NCI-H2196 (cell line): ENCODE data around the gene PDIA6.
A peak's percentile ranks its signal among the peaks of the same experiment; 100 is the strongest.
"Not testable (repeated sequence)": the region's sequence is repeated elsewhere in the genome, so short reads cannot be mapped to it uniquely, and the experiment has no call there.

Experiments
- DNase-seq: peaks from one replicate; lab custom pipeline; 2025; ENCODE audit not compliant: unreplicated experiment; lab: John Stamatoyannopoulos, UW

Gene PDIA6

GRCh38 chr2:10834068-10834655 is 21.6 kb upstream of the PDIA6 start:
- no peak for DNase-seq

- no peak for DNase-seq
Measured at GRCh38 chr2:10833021-10833420, 20.4 kb upstream of the PDIA6 start.

GRCh38 chr2:10832203-10832936 is 19.8 kb upstream of the PDIA6 start:
- DNase-seq, result peak; percentile 85

GRCh38 chr2:10831400-10831985 is 18.9 kb upstream of the PDIA6 start:
- no peak for DNase-seq

- no peak for DNase-seq
Measured at GRCh38 chr2:10830641-10831399, 18.2 kb upstream of the PDIA6 start.

DNA sequence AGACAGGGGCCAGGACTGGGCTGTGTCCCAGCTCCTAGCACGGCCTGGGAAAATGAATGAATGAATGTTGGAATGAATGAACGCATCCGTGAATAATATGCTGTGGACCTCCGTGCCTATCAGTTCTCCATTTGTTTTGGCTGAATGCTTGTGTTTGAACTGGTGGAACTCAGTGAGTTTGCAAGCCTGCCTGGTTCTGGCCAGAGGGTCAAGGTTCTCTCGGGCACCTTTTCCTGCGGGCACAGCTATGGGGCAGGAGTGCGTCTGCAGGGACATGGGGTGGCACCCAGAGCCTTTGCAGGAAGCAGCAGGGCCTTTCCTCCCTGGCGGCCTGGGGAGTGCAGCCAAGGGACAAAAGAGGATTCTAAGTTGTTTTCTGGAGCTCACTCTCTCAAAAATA is 17.6 kb upstream of the PDIA6 start:
- no peak for DNase-seq

GRCh38 chr2:10829299-10829698 is 16.7 kb upstream of the PDIA6 start:
- no peak for DNase-seq

DNA sequence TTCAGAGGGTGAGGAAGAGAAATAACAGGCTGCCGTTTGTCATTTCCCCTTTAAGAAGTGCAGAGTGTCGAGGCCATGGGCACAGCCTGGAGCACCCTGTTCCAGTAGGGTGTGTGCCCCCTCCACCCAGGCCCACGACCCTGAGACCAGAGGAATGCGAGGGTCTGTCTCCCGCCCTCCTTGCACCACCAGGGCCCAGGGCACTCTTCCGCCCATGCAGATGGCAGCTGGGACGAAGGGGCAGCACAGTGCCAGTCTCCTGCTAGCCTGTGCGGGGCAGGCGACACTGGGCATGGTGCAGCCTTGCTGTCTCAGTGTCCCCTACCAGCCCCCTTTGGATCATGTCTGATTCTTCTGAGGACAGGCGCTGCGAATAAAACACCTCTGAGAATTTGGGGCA is 15.8 kb upstream of the PDIA6 start:
- DNase-seq, result no peak

GRCh38 chr2:10826625-10827024 is 14.0 kb upstream of the PDIA6 start:
- DNase-seq, result no peak

DNA sequence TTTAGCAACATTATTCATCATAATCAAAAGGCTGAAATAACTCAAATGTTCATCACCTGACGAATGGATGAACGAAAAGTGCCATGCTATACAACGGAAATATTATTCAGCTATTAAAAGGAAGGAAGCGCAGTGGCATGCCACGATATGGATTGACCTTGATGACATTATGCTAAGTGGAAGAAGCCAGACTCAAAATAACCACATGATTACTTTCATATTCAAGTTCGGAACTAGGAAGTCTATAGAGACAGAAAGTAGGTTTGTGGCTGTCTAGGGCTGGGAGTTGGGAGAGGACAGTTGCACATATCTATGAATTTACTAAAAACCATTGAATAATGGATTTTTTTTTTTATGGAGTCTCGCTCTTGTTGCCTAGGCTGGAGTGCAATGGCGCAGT is 13.4 kb upstream of the PDIA6 start:
- DNase-seq, result no peak

DNA sequence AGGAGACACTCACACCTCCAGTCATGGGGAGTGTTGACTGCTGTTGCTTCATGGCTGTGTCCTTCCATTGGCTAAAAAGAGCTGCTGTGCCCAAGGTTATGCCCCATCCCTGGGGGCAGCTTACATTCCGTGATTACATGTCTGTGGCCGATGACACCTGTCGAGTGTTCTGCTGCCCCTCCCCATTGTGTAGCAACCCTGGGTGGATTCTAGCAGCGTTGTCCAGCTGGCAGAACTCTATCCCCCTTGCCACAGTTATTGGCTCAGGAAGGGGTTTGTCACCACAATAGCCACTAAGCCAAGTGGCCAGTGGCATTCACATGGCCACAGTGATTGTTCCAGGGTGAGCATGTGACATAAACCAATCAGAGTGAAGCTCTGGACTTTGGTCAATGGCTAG is 11.6 kb upstream of the PDIA6 start:
- DNase-seq, result no peak

GRCh38 chr2:10820978-10821695 is 8.6 kb upstream of the PDIA6 start:
- DNase-seq, result no peak

DNA sequence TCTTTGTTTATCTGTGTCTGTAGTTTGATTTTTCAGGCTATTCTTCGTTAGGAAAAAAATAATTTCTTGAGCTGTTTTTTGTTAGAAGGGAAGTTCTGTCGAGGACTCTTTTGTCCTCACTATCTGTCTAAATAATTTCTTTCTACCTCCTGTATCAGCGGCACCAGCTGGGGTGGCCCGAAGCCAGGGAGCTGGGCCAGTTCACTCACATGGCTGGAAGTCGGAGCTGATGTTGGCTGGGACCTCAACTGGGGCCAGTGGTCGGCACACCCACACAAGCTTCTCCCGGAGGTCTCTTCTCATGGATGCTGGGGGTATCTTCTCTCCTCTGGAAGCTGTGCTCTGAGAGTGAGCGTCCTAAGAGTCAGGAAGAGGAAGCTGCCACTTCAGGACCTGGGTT is 8.0 kb upstream of the PDIA6 start:
- no peak for DNase-seq

- no peak for DNase-seq
Measured at GRCh38 chr2:10819714-10820314, 7.2 kb upstream of the PDIA6 start.

DNA sequence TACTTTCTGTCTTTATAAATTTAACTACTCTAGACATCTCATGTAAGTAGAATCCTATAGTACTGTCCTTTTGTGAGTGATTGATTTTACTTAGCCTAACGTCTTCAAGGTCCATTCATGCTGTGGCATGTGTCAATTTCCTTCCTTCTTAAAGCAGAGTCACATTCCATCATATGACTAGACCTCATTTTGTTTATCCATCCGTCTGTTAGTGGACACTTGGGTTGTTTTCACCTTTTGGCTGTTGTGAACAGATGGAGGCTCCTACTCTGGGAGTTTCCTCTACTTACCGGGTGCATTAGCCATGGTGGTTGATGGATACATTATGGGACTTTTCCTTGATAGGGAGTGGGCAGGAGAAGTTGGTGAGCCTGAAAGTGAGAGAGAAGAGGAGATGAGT is 6.4 kb upstream of the PDIA6 start:
- DNase-seq, result no peak

- DNase-seq, result not testable (repeated sequence)
Measured at GRCh38 chr2:10818305-10818704, 5.7 kb upstream of the PDIA6 start.

- DNase-seq, result peak; percentile 13
Measured at GRCh38 chr2:10817413-10817812, 4.8 kb upstream of the PDIA6 start.

- no peak for DNase-seq
Measured at GRCh38 chr2:10814571-10815331, 2.2 kb upstream of the PDIA6 start.

- no peak for DNase-seq
Measured at GRCh38 chr2:10814142-10814541, 1.6 kb upstream of the PDIA6 start.
